Caki2 (cell line): Measurements from ENCODE around the gene STX1A. TPM values are rescaled to one million over a fixed set of nuclear protein-coding genes. Genes with fewer than 3 reads are reported as not detected.
"Not testable (repeated sequence)": the region's sequence is repeated elsewhere in the genome, so short reads cannot be mapped to it uniquely, and the experiment has no call there.

Experiments
- DNase-seq: peaks from one replicate; pipeline ENCODE4 v3.0.0-alpha.2; 2015; ENCODE audit warnings: low read depth
- in situ Hi-C: cut with HindIII; loops from 2 replicates; pipeline ENCODE4 v1.10.0; 2016; ENCODE audit warnings: low sequenced_read_pairs, low pct_unique_long_range_greater_than_20kb, mixed read lengths
- total RNA-seq: library from RNA; depleted of rRNA; stranded (reverse); fragments of >200 nt; shearing (Covaris generic); gene quantifications from 2 replicates; pipeline ENCODE4 v1.2.3, GENCODE V29; 2014; ENCODE audit warnings: low replicate concordance

The STX1A gene
- total RNA-seq, 1 experiment from 2014 or later = 8.5 TPM

GRCh38 chr7:73699370-73700068 lies 19.9 kb downstream of the STX1A start:
- no peak for DNase-seq
- in situ Hi-C loops = no loop called here

- in situ Hi-C loops = no loop called here
- DNase-seq = no peak
These were observed 21.1 kb downstream of the STX1A start for GRCh38 chr7:73698410-73698809.

DNA sequence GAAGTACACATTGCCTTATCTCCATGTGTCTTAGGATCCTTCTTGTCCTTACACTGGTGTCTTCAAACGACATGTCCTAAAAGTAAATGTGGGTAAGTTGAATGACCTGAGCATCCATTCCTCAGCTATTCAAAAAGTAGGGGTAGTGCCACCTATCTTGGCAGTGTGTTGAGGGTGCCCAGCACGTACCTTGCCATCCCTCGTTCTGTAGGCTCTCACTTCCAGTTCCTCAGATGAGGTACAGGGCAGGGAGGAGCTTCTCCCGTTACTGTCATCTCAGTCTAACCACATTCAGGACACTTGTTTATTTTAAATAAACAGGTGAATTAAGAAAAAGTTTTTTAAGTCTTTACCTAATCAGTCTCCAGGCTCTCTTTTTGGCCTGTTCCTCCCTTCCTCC lies 23.1 kb downstream of the STX1A start:
- in situ Hi-C loops = no loop called here
- no peak for DNase-seq

- in situ Hi-C loops = no loop called here
- DNase-seq = no peak
These were observed 28.8 kb downstream of the STX1A start for GRCh38 chr7:73690646-73691045.

- in situ Hi-C loops = no loop called here
- no peak for DNase-seq
These were observed 31.2 kb downstream of the STX1A start for GRCh38 chr7:73688288-73688687.

- no peak for DNase-seq
- in situ Hi-C loops = no loop called here
These were observed 34.2 kb downstream of the STX1A start for GRCh38 chr7:73685311-73685710.

- in situ Hi-C loops = no loop called here
- no peak for DNase-seq
These were observed 35.4 kb downstream of the STX1A start for GRCh38 chr7:73683788-73684693.

DNA sequence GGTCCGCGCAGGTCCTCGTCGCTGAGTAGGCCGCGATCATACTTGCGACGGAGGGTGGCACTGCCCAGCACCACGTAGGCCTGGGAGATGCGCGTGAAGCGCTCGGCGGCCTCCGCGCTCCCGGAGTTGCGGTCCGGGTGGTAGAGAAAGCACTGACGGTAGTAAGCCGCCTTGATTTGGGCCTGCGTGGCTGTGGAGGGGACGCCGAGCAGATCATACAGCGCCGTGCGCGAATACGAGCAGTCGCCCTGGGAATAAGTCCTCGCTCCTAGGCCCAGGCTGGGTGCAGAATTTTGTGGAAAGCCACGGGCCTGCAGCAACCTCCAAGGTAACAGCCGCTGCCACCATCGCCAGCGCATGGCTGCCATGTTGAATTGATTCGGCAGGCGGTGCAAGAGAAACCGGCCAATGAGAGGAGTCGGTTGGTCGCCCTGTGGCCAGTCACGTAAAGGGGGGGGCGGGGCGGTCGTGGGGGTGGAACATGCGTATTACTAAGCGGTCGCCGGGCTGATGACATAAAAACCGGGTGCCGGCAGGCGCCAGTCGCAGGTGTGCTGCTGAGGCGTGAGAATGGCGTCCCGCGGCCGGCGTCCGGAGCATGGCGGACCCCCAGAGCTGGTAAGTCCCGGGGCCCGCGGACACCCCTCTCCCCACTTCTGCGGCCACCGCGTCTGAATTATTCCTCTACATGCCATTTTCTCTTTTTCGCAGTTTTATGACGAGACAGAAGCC lies 36.2 kb downstream of the STX1A start, which contains the start of the genes BUD23 and DNAJC30:
Gene BUD23 (plus strand): TSS at position 542 of the 732 bp plus-strand sequence. CDS start 29 bp downstream, at position 571.
Gene DNAJC30 (minus strand): TSS at position 398 of the 732 bp plus-strand sequence. CDS start 30 bp downstream, at position 368.
- peak; percentile 87 for DNase-seq
- in situ Hi-C loops = no loop called here

DNA sequence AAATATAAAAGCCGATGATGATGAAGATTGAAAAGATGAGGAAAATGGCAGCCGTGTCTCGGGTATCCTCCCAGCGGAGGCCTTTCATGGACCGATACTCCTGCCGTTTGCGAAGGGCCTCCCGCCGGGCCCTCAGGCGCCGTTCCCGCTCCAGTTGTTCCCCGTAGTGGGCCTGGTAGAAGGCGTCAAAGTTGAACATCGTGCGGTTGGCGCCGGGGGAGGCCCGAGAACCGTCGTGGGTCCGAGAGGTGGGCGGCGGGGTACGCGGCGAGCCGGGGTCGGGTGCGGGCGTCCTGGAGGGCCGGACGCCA lies 36.8 kb downstream of the STX1A start:
- DNase-seq = no peak
- in situ Hi-C loops = no loop called here

- no peak for DNase-seq
- in situ Hi-C loops = no loop called here
These were observed 38.4 kb downstream of the STX1A start for GRCh38 chr7:73681031-73681430.

- no peak for DNase-seq
- in situ Hi-C loops = no loop called here
These were observed 39.0 kb downstream of the STX1A start for GRCh38 chr7:73680501-73680900.

GRCh38 chr7:73679709-73680108 lies 39.8 kb downstream of the STX1A start:
- no peak for DNase-seq
- in situ Hi-C loops = no loop called here

DNA sequence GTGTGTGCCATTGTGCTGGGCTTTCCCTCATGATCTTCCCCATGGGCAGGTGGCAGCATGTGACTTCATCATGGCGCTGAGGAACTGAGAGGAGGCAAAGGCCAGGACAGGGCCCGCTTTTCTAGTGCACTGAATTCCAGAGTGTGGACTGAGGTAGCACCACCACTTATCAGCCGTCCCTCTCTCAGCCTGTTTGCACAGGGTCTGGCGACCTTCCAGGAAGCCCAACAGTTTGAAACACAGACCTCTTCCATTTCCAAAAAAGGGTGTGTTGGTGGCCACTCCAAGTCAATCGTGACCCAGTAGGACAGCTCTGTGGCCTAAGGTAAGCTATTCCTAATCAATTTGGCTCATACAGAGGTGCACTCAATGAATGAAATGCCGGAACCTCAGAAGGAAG lies 40.6 kb downstream of the STX1A start:
- no peak for DNase-seq
- in situ Hi-C loops = no loop called here

DNA sequence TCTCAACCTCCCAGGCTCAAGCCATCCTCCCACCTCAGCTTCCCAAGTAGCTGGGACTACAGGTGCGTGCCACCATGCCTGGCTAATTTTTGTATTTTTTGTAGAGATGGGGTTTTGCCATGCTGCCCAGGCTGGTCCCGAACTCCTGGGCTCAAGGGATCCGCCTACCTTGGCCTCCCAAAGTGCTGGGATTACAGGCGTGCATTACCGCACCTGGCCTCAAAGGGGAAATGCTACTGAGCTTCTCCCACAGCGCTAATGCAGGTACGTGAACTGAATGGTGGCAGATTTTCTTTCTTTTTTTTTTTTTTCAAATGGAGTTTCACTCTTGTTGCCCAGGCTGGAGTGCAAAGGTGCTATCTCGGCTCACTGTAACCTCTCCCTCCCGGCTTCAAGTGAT lies 43.4 kb downstream of the STX1A start:
- DNase-seq, in situ Hi-C loops: not testable (repeated sequence)

DNA sequence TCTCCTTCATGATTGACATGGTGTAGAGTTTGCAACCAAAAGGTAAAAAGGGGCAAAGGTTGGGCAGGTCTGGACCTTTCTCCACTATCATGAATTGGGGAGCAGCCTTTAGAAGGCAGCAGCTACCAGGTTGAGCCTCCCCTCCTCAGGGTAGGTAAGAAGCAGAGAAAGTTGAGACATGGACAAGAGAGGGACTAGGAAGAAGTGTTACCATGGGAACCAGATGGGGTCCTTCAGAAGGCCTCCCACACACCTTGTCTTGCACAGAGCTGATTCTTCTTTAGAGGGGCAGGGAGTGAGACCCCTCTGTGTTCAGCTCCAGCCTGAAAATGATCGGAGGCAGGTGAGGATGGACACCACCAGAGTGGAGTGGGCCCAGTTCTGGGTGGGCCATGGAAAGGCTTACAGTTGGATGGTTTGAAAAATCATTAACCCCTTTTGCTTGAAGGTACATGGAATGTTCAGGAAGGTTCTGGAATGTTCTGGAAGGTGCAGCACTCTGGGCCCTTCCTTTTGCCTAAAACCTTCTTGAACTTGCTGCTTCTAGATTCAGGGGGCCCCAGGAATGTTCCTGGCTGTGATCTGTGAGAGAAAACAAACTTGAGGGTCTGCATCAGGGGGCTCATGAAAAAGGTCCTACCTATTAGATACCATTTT lies 44.9 kb downstream of the STX1A start:
- in situ Hi-C loops = no loop called here
- DNase-seq = no peak

DNA sequence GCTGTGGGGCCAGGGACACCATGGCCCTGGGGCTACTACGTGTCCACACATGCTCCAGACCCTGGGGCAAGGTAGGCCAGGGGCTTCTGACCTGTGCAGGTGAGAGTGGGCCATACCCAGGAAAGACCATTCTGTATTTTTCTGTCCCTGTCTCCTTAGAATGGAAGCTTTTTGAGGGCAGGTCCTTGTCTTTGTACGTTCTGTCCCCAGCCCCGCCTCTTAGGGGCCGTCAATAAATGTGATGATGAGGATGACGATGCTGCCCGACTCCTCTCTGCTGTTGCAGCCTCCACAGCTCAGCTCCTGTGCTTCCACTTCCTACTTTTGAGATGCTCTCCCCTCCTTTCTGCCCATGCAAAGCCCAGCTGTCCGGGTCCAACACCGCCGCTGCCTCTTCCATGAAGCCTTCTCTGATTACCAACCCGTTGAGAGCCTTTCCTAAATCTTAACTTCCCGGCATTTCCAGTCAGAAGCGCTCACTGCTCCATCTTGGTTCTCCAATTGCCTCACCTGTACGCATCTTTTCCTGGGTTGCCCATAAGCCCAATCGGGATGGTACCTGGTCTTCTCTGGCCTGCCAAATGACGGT lies 47.5 kb downstream of the STX1A start:
- no peak for DNase-seq
- in situ Hi-C loops = no loop called here

DNA sequence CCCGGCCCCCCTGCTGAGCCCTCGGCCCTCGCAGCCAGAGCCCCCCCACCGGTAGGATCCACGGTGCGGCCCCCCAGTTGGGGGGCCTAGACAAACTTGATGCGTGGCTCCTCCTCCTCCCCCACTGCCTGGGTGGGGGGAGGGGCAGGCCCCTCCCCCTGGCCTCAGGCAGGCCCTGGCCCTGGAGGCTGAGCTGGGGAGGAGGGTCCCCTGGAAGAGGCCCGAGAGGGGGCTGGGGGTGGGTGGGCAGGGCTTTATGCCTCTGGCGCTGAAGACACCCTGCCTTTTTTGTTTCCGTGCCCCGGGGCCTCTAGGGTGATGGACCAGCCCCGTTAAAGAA lies 48.2 kb downstream of the STX1A start:
- no peak for DNase-seq
- in situ Hi-C loops = no loop called here

- no peak for DNase-seq
- in situ Hi-C loops = no loop called here
These were observed 49.5 kb downstream of the STX1A start for GRCh38 chr7:73669858-73670385.
